Endodermal cell (in vitro differentiated cells): Measurements from ENCODE around the gene DAPK1. TPM values are rescaled to one million over a fixed set of nuclear protein-coding genes. Genes with fewer than 3 reads are reported as not detected.

Source experiments
- DNase-seq: peaks from one replicate; pipeline ENCODE4 v3.0.0-alpha.2; 2017
- H3K27ac ChIP-seq: 2 replicates; pipeline ENCODE4 v1.5.1; 2013; ENCODE audit warnings: mild to moderate bottlenecking, low read depth, low read length, moderate library complexity
- H3K27me3 ChIP-seq: 2 replicates; pipeline ENCODE4 v1.6.1; 2013; ENCODE audit warnings: mild to moderate bottlenecking, low read length, moderate library complexity; ENCODE audit not compliant: insufficient read depth, control insufficient read depth, poor library complexity, severe bottlenecking
- H3K36me3 ChIP-seq: 2 replicates; pipeline ENCODE4 v1.7.0; 2013; ENCODE audit warnings: mild to moderate bottlenecking, low read length, moderate library complexity; ENCODE audit not compliant: control insufficient read depth, insufficient read depth
- H3K4me1 ChIP-seq: one replicate; pipeline ENCODE4 v1.7.0; 2013; ENCODE audit warnings: low read length; ENCODE audit not compliant: control insufficient read depth, insufficient read depth
- H3K4me3 ChIP-seq: 2 replicates; pipeline ENCODE4 v1.5.1; 2013; ENCODE audit warnings: mild to moderate bottlenecking, low read length, moderate library complexity
- H3K9ac ChIP-seq: 2 replicates; pipeline ENCODE4 v1.6.1; 2013; ENCODE audit warnings: mild to moderate bottlenecking, low read length, moderate library complexity; ENCODE audit not compliant: poor library complexity, severe bottlenecking; ENCODE audit errors: extremely low read depth
- H3K9me3 ChIP-seq: 2 replicates; pipeline ENCODE4 v1.6.1; 2013; ENCODE audit warnings: mild to moderate bottlenecking, low read length, moderate library complexity; ENCODE audit not compliant: control insufficient read depth
- H3K27ac Mint-ChIP-seq: 2 replicates; pipeline ENCODE4 v1.8.0; 2020; ENCODE audit warnings: mixed read lengths
- H3K27me3 Mint-ChIP-seq: 2 replicates; pipeline ENCODE4 v1.8.0; 2021; ENCODE audit warnings: mild to moderate bottlenecking, mixed read lengths; ENCODE audit not compliant: insufficient read depth
- H3K36me3 Mint-ChIP-seq: 2 replicates; pipeline ENCODE4 v1.8.0; 2020; ENCODE audit warnings: low read depth, mixed read lengths
- H3K4me1 Mint-ChIP-seq: 2 replicates; pipeline ENCODE4 v1.8.0; 2020; ENCODE audit warnings: mixed read lengths
- H3K4me3 Mint-ChIP-seq: 2 replicates; pipeline ENCODE4 v1.8.0; 2020; ENCODE audit warnings: mild to moderate bottlenecking, moderate library complexity, mixed read lengths
- H3K9me3 Mint-ChIP-seq: 2 replicates; pipeline ENCODE4 v1.8.0; 2020; ENCODE audit warnings: mild to moderate bottlenecking, mixed read lengths
- CTCF ChIP-seq: fragments of 200-600 bp; sonication (generic); conservative IDR thresholded peaks from 2 replicates; pipeline ENCODE4 v1.5.0; 2021; ENCODE audit warnings: antibody characterized with exemption, mild to moderate bottlenecking
- WGBS, 2 experiments: methylation state at CpG; one replicate each; pipeline versions ENCODE4 v1.1.5 to v1.1.7; 2013; ENCODE audit warnings: missing lambda C conversion rate in 2 of 2, mixed read lengths in 1 of 2; ENCODE audit not compliant: insufficient coverage in 1 of 2, insufficient read length in 1 of 2; 5-methylcytosine and 5-hydroxymethylcytosine counted together
- total RNA-seq, 2 donors: library from RNA; stranded (reverse); fragmentation: NEBNext Ultra II Directional in 1 of 2; extraction: Animal tissue kit (Norgen Biotek cat#: 25700) in 1 of 2; gene quantifications; 2 replicates in 1 of 2; 3 replicates in 1 of 2; pipeline ENCODE4 v1.2.1, GENCODE V29; 2021

DAPK1 gene
- total RNA-seq, 2 donors from 2014 or later, result 117 to 139 TPM

DNA sequence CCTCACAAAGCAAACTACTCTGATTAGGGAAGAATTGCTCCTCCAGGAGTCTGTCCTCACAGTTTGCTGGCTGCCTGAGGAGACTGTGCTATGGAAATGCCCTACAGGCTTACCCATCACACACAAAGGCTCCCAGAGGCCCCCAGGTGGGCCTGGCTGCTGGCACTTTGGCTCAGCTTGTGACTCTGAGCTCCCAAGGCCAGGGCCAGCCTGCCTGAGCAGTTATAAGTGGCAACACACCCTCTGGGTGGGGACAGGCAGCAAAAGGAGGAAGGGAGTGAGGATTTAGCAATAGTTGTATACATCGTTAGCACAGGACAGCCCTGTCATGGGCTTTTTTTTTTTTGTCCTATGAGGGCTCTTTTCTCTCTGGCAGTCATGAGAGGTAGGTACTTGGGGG is 103.5 kb downstream of the DAPK1 start:
- Histone ChIP-seq H3K27ac (no peak overlapping the region), H3K36me3 (peaks cover 11% of the 10 kb centered on the region), H3K4me3 (no peak overlapping the region), H3K27me3 (no peaks in the 10 kb centered on the region), H3K4me1 (peaks cover 13% of the 10 kb centered on the region), H3K9me3 (no peaks in the 10 kb centered on the region), H3K9ac (no peak overlapping the region)
- WGBS, 2 experiments, result 95% methylated on average over 1 of the region's 1 CpG; no CpG with 5 or more reads in 1 of the 2 experiments
- TF ChIP-seq CTCF, result no peak
- Mint-ChIP-seq H3K4me3 (no peak overlapping the region), H3K27ac (peak overlapping the region; percentile 87), H3K36me3 (peaks cover 15% of the 10 kb centered on the region), H3K4me1 (peaks cover 52% of the 10 kb centered on the region), H3K9me3 (no peaks in the 10 kb centered on the region), H3K27me3 (no peaks in the 10 kb centered on the region)
- DNase-seq, result peak; percentile 67

DNA sequence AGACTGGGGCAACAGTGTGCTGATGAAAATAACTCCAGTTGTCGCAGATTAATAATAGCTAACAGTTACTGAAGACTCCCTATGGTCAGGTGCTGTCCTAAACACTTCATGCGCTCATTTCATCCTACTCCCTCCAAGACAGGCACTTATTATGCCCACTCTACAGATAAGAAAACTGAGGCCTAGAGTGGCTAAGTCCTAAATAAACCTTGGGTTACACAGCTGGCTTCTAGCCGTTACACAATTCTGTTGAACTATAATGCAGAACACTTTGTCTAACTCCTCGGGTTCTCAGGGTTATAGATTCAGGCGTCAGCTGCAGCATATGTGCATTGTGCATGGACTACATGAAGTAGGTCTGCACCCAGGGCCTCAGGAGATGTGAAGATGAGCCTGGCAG is 103.9 kb downstream of the DAPK1 start:
- Mint-ChIP-seq H3K36me3 (peaks cover 16% of the 10 kb centered on the region), H3K4me3 (no peak overlapping the region), H3K27ac (peak overlapping the region; percentile 66), H3K27me3 (no peaks in the 10 kb centered on the region), H3K9me3 (no peaks in the 10 kb centered on the region), H3K4me1 (peaks cover 47% of the 10 kb centered on the region)
- H3K9ac ChIP-seq, result no peak overlapping the region
- no peaks in the 10 kb centered on the region for H3K27me3 ChIP-seq
- H3K4me1 ChIP-seq, result peaks cover 12% of the 10 kb centered on the region
- no peaks in the 10 kb centered on the region for H3K9me3 ChIP-seq
- H3K27ac ChIP-seq, result no peak overlapping the region
- DNase-seq, result no peak
- H3K36me3 ChIP-seq, result peaks cover 11% of the 10 kb centered on the region
- 78% methylated on average over 5 of the region's 5 CpGs for WGBS, 2 experiments
- H3K4me3 ChIP-seq, result no peak overlapping the region
- TF ChIP-seq CTCF, result no peak

DNA sequence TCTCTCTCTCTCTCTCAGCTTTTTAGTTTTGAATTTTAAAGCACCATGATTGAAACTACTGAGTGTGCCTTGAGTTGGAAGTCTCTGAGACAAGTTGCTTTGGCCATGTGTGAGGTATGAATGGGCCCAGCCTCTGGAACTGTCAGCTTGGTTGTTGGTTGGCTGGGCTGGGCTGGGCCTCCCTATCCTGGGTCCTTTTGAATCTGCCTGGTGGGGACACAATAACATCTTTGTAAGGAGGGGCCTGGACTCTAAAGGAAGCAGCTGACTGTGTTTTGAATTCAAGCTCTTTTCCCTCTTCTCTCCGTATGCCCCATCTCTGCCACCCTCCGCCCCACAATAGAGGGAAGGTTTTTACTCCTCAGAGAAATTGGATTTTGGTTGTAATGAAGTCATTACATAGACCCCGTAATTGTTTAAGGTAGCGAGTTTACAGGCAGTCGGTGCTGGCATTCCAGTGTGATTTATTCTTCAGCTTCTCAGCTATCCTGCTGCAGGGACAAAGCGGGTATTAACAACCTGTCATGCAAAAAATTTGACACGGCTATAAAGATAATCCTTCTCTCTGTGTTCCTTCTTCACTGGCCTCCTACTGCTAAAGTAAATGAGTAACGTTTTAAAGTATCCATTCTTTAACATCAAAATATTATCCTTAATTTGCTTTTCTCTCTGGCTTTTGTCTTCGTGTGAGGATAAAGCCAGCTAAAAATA is 105.4 kb downstream of the DAPK1 start:
- Histone ChIP-seq H3K27me3 (no peaks in the 10 kb centered on the region), H3K36me3 (peaks cover 24% of the 10 kb centered on the region), H3K4me3 (no peak overlapping the region), H3K9me3 (no peaks in the 10 kb centered on the region), H3K9ac (no peak overlapping the region), H3K4me1 (peaks cover 8% of the 10 kb centered on the region), H3K27ac (peak overlapping the region; percentile 52)
- H3K4me3 Mint-ChIP-seq, result no peak overlapping the region
- peaks cover 34% of the 10 kb centered on the region for H3K4me1 Mint-ChIP-seq
- no peak for TF ChIP-seq CTCF
- no peak for DNase-seq
- no peaks in the 10 kb centered on the region for H3K27me3 Mint-ChIP-seq
- H3K9me3 Mint-ChIP-seq, result no peaks in the 10 kb centered on the region
- WGBS, 2 experiments, result 79 to 87% methylated on average over 7 to 9 of the region's 9 CpGs
- H3K36me3 Mint-ChIP-seq, result peaks cover 29% of the 10 kb centered on the region
- H3K27ac Mint-ChIP-seq, result no peak overlapping the region
